ENCODE results near the gene RAD51B. TPM values are rescaled to one million over a fixed set of nuclear protein-coding genes. Genes with fewer than 3 reads are reported as not detected.

The RAD51B gene
- total and polyA plus RNA-seq, 9 of the 15 experiments (the other 6 are each of a cell fraction or from before 2014, with no cell fraction given): 8.5 to 17.3 (median 11.3) TPM

DNA sequence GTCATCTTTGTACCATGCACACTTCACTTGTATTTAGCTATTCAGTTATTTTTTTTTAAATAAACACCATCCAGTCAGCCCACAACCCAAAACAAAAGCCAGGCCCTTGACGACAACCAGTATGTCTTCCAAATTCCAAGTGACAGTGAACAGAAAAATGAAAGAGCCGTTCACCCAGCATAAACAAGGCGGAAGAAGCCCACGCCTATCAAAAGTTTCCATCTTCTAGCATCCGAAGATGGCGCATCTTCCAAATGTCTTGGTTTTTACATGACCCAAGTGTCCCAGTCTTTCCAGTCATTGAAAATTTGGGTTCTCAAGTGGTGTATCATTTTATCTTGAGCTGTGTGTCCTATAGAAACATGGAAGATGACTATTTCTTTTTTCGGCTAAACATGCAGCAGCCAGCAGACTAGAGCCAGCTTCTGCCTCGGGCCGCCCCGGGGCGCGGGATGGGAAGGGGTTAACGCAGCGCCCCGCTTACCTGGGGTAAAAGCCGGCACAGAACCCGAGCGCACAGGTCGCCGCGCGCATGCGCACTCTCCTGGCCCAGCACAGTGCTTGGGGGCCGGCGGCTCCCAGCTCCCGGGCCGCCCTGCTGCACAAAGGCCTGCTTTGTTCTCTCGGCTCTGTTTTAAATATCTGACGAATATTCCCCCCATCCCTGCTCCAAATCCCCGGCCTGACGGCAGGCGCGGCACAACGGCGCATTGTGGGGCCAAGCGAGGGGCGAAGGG is 808.5 kb downstream of the RAD51B start:
- no peak for FAIRE-seq
- TF ChIP-seq ZNF395 (CRISPR knock-in tag; IDR thresholded peaks at IDR 0.05) (no peak), NR0B1 (IDR thresholded peaks at IDR 0.05; ENCODE audit: partially characterized antibody) (no peak), GTF2A2 (tag; IDR thresholded peaks at IDR 0.05) (no peak), BCOR (IDR thresholded peaks at IDR 0.05) (no peak)
- H3K9me3 ChIP-seq (replicated peaks; ENCODE audit: control insufficient read depth, insufficient read depth, low read depth, low read length): no peaks in the 10 kb centered on the region
- H3K4me1 ChIP-seq (replicated peaks in 1 of 2; ENCODE audit: control insufficient read depth in 2 of 2, insufficient read depth in 2 of 2, low read length in 2 of 2): peaks cover 10 to 16% of the 10 kb centered on the region in 2 experiments; a peak in 4 of 5 replicates
- BruUV-seq (replicated peaks): no TSS peak
- H3K4me3 ChIP-seq: no peak overlapping the region
- H3K4me2 ChIP-seq (ENCODE audit: insufficient read depth, low read length): no peak overlapping the region
- ChIA-PET POLR2A (interaction anchor here (0.6 kb wide), 1 partner anchor 26 kb away, joined by 3 read pairs; no protein-coding TSS in a partner anchor), CTCF (ENCODE audit: low intra/inter-chr PET ratio) (no interaction called here)
- no peaks in the 10 kb centered on the region for H3K27me3 ChIP-seq (ENCODE audit: control insufficient read depth in 2 of 2, insufficient read depth in 2 of 2, low read length in 2 of 2)
- no peak overlapping the region for H3K9ac ChIP-seq (ENCODE audit: insufficient read depth in 1 of 2, low read depth in 2 of 2, low read length in 2 of 2)
- no peaks in the 10 kb centered on the region for H3K36me3 ChIP-seq (ENCODE audit: control insufficient read depth, insufficient read depth, low read length)
- H2AFZ ChIP-seq (ENCODE audit: low read depth, low read length): no peak overlapping the region
- no peaks in the 10 kb centered on the region for H3K79me2 ChIP-seq (ENCODE audit: control insufficient read depth, insufficient read depth, low read length)
- ATAC-seq: no peak
- no peak for DNase-seq (ENCODE audit: extremely low read depth in 1 of 4, low spot score in 3 of 4)
- intact Hi-C loops (cut with micrococcal nuclease) (no loop called here), in situ Hi-C loops (cut with MboI) (no loop called here)
- no peak overlapping the region for H3K27ac ChIP-seq (ENCODE audit: extremely low read depth, low read depth, low read length)
- H4K20me1 ChIP-seq (replicated peaks; ENCODE audit: control insufficient read depth, insufficient read depth, low read length): no peaks in the 10 kb centered on the region
- 82% methylated on average over 16 of the region's 37 CpGs for WGBS (ENCODE audit: insufficient coverage, low coverage, missing lambda C conversion rate)
- no peaks in the 10 kb centered on the region for H3K9me1 ChIP-seq (ENCODE audit: control insufficient read depth, insufficient read depth, low read length)

Measured in K562 (cell line).